SJSA1 (cell line): ENCODE data around the gene PTCD3. TPM values are rescaled to one million over a fixed set of nuclear protein-coding genes. Genes with fewer than 3 reads are reported as not detected.

Source experiments
- DNase-seq, 2 experiments: peaks; one replicate each; pipeline ENCODE4 v3.0.0-alpha.2; 2015 to 2020; ENCODE audit warnings: low spot score in 2 of 2, low read depth in 1 of 2
- H3K27ac ChIP-seq: fragments of 250-450 bp; sonication (Bioruptor Pico); 2 replicates; pipeline ENCODE4 v1.5.1; 2020; ENCODE audit warnings: mild to moderate bottlenecking, moderate library complexity
- H3K27me3 ChIP-seq: fragments of 250-450 bp; sonication (Bioruptor Pico); replicated peaks from 2 replicates; pipeline ENCODE4 v1.5.1; 2020; ENCODE audit warnings: mild to moderate bottlenecking, moderate library complexity
- H3K36me3 ChIP-seq: fragments of 250-450 bp; sonication (Bioruptor Pico); 2 replicates; pipeline ENCODE4 v1.5.1; 2020; ENCODE audit warnings: mild to moderate bottlenecking
- H3K4me1 ChIP-seq: fragments of 250-450 bp; sonication (Bioruptor Pico); replicated peaks from 2 replicates; pipeline ENCODE4 v1.6.1; 2021; ENCODE audit warnings: mild to moderate bottlenecking
- H3K4me3 ChIP-seq: fragments of 250-450 bp; sonication (Bioruptor Pico); 2 replicates; pipeline ENCODE4 v1.5.1; 2020; ENCODE audit warnings: mild to moderate bottlenecking
- H3K9me3 ChIP-seq: fragments of 250-450 bp; sonication (Bioruptor Pico); replicated peaks from 2 replicates; pipeline ENCODE4 v1.5.1; 2020; ENCODE audit warnings: mild to moderate bottlenecking
- total RNA-seq: library from RNA; depleted of rRNA; stranded (reverse); fragments of >200 nt; shearing (Covaris generic); gene quantifications from 2 replicates; pipeline ENCODE4 v1.2.3, GENCODE V29; 2014; rRNA removed

Gene PTCD3
- total RNA-seq, 1 experiment from 2014 or later = 274 TPM

DNA sequence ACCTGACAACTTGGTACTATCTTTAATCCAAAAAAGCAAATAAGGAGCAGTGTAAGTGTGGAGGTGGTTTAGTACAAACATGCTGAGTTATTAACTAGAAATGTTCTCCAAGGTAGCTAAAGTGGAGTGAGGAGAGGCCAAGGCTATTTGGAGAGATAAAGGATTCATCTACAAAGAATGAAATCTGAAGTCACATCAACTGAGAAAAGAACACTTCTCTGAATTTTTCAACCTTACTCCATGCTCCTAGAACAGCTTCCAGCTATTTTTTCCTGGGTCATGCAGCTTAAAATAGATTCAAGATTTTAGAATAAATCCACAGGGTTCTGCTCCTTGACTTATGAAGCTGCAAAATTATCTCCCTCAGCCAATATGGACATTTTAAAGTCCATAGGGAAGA, 70.6 kb downstream of the PTCD3 start:
- Histone ChIP-seq H3K9me3 (no peaks in the 10 kb centered on the region; the same call in 1 of the 2 replicates), H3K27me3 (no peaks in the 10 kb centered on the region), H3K4me1 (no peaks in the 10 kb centered on the region), H3K4me3 (no peak overlapping the region), H3K36me3 (peaks cover 89% of the 10 kb centered on the region), H3K27ac (no peak overlapping the region)
- DNase-seq = no peak

GRCh38 chr2:86185517-86186212, 79.6 kb downstream of the PTCD3 start:
- H3K27me3 ChIP-seq = no peaks in the 10 kb centered on the region
- H3K36me3 ChIP-seq = peaks cover 36% of the 10 kb centered on the region
- no peaks in the 10 kb centered on the region; the same call in 1 of the 2 replicates for H3K9me3 ChIP-seq
- no peak overlapping the region for H3K4me3 ChIP-seq
- no peak overlapping the region for H3K27ac ChIP-seq
- H3K4me1 ChIP-seq = no peaks in the 10 kb centered on the region
- no peak for DNase-seq

- H3K27me3 ChIP-seq = no peaks in the 10 kb centered on the region
- no peak overlapping the region for H3K27ac ChIP-seq
- H3K9me3 ChIP-seq = no peaks in the 10 kb centered on the region
- H3K4me1 ChIP-seq = no peaks in the 10 kb centered on the region
- peaks cover 34% of the 10 kb centered on the region for H3K36me3 ChIP-seq
- no peak overlapping the region for H3K4me3 ChIP-seq
- DNase-seq = no peak
Measured at GRCh38 chr2:86186431-86186830, 80.4 kb downstream of the PTCD3 start.

DNA sequence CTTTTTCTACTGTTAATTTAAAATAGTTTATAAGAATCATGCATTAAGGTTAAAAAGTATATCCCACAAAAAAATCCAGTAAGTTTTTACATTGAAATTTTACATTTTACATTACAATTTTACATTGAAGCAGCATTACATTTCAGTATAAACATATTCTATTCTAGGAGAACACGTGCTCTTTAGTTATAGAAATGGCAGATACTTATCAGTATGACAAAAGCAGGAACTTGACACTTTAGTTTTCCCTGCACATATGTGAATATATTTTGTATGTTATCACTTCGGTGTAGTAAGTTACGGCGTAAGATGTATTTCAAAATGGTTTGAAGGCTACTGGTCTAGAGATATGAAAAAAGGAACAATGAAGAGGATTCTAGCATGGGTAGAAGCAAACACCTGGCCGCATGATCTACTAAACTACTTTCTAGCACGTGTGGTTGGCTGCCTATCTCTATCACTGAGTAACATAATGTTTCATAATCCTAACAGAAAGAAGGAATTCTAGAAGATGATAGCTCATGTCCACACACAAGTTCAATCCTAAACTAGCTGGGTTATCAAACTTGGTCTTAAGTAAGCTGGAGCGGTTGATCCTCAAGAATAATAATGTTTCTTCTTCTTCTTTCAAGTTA, 83.9 kb downstream of the PTCD3 start:
- H3K27ac ChIP-seq = no peak overlapping the region
- peaks cover 9% of the 10 kb centered on the region for H3K4me1 ChIP-seq
- H3K9me3 ChIP-seq = no peaks in the 10 kb centered on the region
- no peaks in the 10 kb centered on the region for H3K27me3 ChIP-seq
- DNase-seq = no peak
- no peak overlapping the region for H3K4me3 ChIP-seq
- peaks cover 40% of the 10 kb centered on the region for H3K36me3 ChIP-seq

Other genes with a start within 250 kb of the PTCD3 start
- 84.5 and 89.7 TPM in 2 replicates for gene ST3GAL5, start 217.2 kb upstream of the PTCD3 start, total RNA-seq
- 25.5 and 28.6 TPM in 2 replicates for gene POLR1A, start 349 bp upstream of the PTCD3 start, total RNA-seq
- gene IMMT, start 89.2 kb downstream of the PTCD3 start, total RNA-seq = 54.9 and 73.1 TPM in 2 replicates
- 55.4 and 62.6 TPM in 2 replicates for gene MRPL35, start 93.2 kb downstream of the PTCD3 start, total RNA-seq
- 0.24 and 0.78 TPM in 2 replicates for gene REEP1, start 231.4 kb downstream of the PTCD3 start, total RNA-seq